Caco-2 (cell line): ENCODE data around the gene TNRC6B. TPM values are rescaled to one million over a fixed set of nuclear protein-coding genes. Genes with fewer than 3 reads are reported as not detected.

Experiments
- BruUV-seq: library from RNA; stranded (reverse); fragments of 400-500 nt; replicated peaks from 2 replicates; lab custom pipeline; 2021; lab: Mats Ljungman, UMichigan
- CTCF ChIA-PET: fragments of 300-600 bp; sonication (Branson Sonifier 250); formaldehyde crosslinking; loops from one replicate; lab custom pipeline; 2022; ENCODE audit warnings: antibody characterized with exemption; lab: Charles Lee
- POLR2A ChIA-PET: fragments of 300-600 bp; sonication (Branson Sonifier 250); formaldehyde crosslinking; loops from one replicate; lab custom pipeline; 2022; ENCODE audit warnings: antibody characterized with exemption; lab: Charles Lee
- DNase-seq, 2 experiments: peaks; one replicate each; pipeline versions ENCODE4 v3.0.0 to v3.0.0-alpha.2; 2020 to 2022
- H3K27me3 ChIP-seq: replicated peaks from 2 replicates; pipeline ENCODE4 v1.6.0; 2011; ENCODE audit warnings: low read length; ENCODE audit not compliant: control insufficient read depth, insufficient read depth
- H3K36me3 ChIP-seq: 2 replicates; pipeline ENCODE4 v1.5.1; 2011; ENCODE audit warnings: low read length; ENCODE audit not compliant: control insufficient read depth, insufficient read depth
- H3K4me1 ChIP-seq: fragments of 250-450 bp; sonication (Bioruptor Pico); 2 replicates; pipeline ENCODE4 v1.5.1; 2020; ENCODE audit warnings: mild to moderate bottlenecking
- H3K4me3 ChIP-seq: 2 replicates; pipeline ENCODE4 v1.5.1; 2011; ENCODE audit warnings: low read depth, mild to moderate bottlenecking, control low read depth, low read length
- H3K9me3 ChIP-seq: fragments of 250-450 bp; sonication (Bioruptor Pico); 2 replicates; pipeline ENCODE4 v1.5.1; 2020; ENCODE audit warnings: mild to moderate bottlenecking, moderate library complexity
- H3K27ac Mint-ChIP-seq: one replicate; pipeline ENCODE4 v1.8.0; 2022; ENCODE audit warnings: mixed read lengths; ENCODE audit not compliant: unreplicated experiment
- H3K27me3 Mint-ChIP-seq: one replicate; pipeline ENCODE4 v1.8.0; 2022; ENCODE audit warnings: mixed read lengths; ENCODE audit not compliant: insufficient read depth, unreplicated experiment
- H3K36me3 Mint-ChIP-seq: one replicate; pipeline ENCODE4 v1.8.0; 2022; ENCODE audit warnings: mild to moderate bottlenecking, mixed read lengths; ENCODE audit not compliant: insufficient read depth, unreplicated experiment
- H3K4me1 Mint-ChIP-seq: one replicate; pipeline ENCODE4 v1.8.0; 2022; ENCODE audit warnings: low read depth, mixed read lengths; ENCODE audit not compliant: unreplicated experiment
- H3K4me3 Mint-ChIP-seq: one replicate; pipeline ENCODE4 v1.8.0; 2022; ENCODE audit warnings: mild to moderate bottlenecking, moderate library complexity, mixed read lengths; ENCODE audit not compliant: unreplicated experiment
- H3K9me3 Mint-ChIP-seq: one replicate; pipeline ENCODE4 v1.8.0; 2022; ENCODE audit warnings: mixed read lengths; ENCODE audit not compliant: unreplicated experiment
- CTCF ChIP-seq, 2 experiments: fragments of 200-600 bp in 1 of 2; IDR thresholded peaks; 1 replicate in 1 of 2; 2 replicates in 1 of 2; pipeline versions ENCODE4 v1.5.1 to v1.8.0; 2011 to 2022; ENCODE audit warnings: antibody characterized with exemption in 1 of 2, control low read depth in 1 of 2, inconsistent platforms in 1 of 2, low read depth in 1 of 2, low read length in 1 of 2, mild to moderate bottlenecking in 1 of 2, moderate library complexity in 1 of 2; ENCODE audit not compliant: insufficient read depth in 1 of 2, severe bottlenecking in 1 of 2, unreplicated experiment in 1 of 2
- intact Hi-C: fragments of 100-400 bp; cut with micrococcal nuclease; formaldehyde crosslinking; loops from one replicate; pipeline ENCODE4 v1.10.0; 2022; ENCODE audit not compliant: unreplicated experiment
- total RNA-seq: library from RNA; stranded (reverse); gene quantifications from 2 replicates; pipeline ENCODE4 v1.2.3, GENCODE V29; 2022

The TNRC6B gene
- total RNA-seq, 1 experiment from 2014 or later: 23.5 TPM

GRCh38 chr22:40279017-40279416, 101.3 kb downstream of the TNRC6B start:
- no peak for DNase-seq
- no TSS peak for BruUV-seq
- Mint-ChIP-seq H3K9me3 (no peaks in the 10 kb centered on the region), H3K36me3 (no peaks in the 10 kb centered on the region), H3K27ac (no peak overlapping the region), H3K4me1 (no peaks in the 10 kb centered on the region), H3K27me3 (no peaks in the 10 kb centered on the region), H3K4me3 (no peak overlapping the region)
- Histone ChIP-seq H3K4me1 (no peaks in the 10 kb centered on the region), H3K9me3 (no peaks in the 10 kb centered on the region), H3K27me3 (no peaks in the 10 kb centered on the region), H3K4me3 (no peak overlapping the region), H3K36me3 (no peaks in the 10 kb centered on the region)
- no peak for TF ChIP-seq CTCF (IDR thresholded peaks at IDR 0.05; ENCODE audit: insufficient read depth in 1 of 2, low read depth in 1 of 2, low read length in 1 of 2, severe bottlenecking in 1 of 2, unreplicated experiment in 1 of 2)
- POLR2A ChIA-PET: interaction anchor here (0.7 kb wide), 1 partner anchor 744 kb away, joined by 3 read pairs; no protein-coding TSS in a partner anchor
- intact Hi-C loops: no loop called here
- CTCF ChIA-PET: no interaction called here

- Mint-ChIP-seq H3K36me3 (peaks cover 12% of the 10 kb centered on the region), H3K4me1 (no peaks in the 10 kb centered on the region), H3K27me3 (no peaks in the 10 kb centered on the region), H3K27ac (no peak overlapping the region), H3K9me3 (no peaks in the 10 kb centered on the region), H3K4me3 (no peak overlapping the region)
- H3K4me1 ChIP-seq: no peaks in the 10 kb centered on the region
- H3K27me3 ChIP-seq: no peaks in the 10 kb centered on the region
- no peaks in the 10 kb centered on the region for H3K9me3 ChIP-seq
- POLR2A ChIA-PET: no interaction called here
- intact Hi-C loops: no loop called here
- no TSS peak for BruUV-seq
- no peak for TF ChIP-seq CTCF (IDR thresholded peaks at IDR 0.05; ENCODE audit: insufficient read depth in 1 of 2, low read depth in 1 of 2, low read length in 1 of 2, severe bottlenecking in 1 of 2, unreplicated experiment in 1 of 2)
- no peak overlapping the region for H3K4me3 ChIP-seq
- DNase-seq: no peak
- H3K36me3 ChIP-seq: no peaks in the 10 kb centered on the region
- CTCF ChIA-PET: no interaction called here
These were observed 104.0 kb downstream of the TNRC6B start for GRCh38 chr22:40281717-40282116.

- H3K9me3 ChIP-seq: no peaks in the 10 kb centered on the region
- TF ChIP-seq CTCF (IDR thresholded peaks at IDR 0.05; ENCODE audit: insufficient read depth in 1 of 2, low read depth in 1 of 2, low read length in 1 of 2, severe bottlenecking in 1 of 2, unreplicated experiment in 1 of 2): no peak
- BruUV-seq: no TSS peak
- H3K36me3 ChIP-seq: peaks cover 1% of the 10 kb centered on the region; the same call in 1 of the 2 replicates
- no peak for DNase-seq
- no peaks in the 10 kb centered on the region for H3K27me3 ChIP-seq
- ChIA-PET POLR2A (no interaction called here), CTCF (interaction anchor here (0.6 kb wide), 1 partner anchor 1459 kb away, joined by 3 read pairs; no protein-coding TSS in a partner anchor)
- intact Hi-C loops: no loop called here
- no peaks in the 10 kb centered on the region for H3K4me1 ChIP-seq
- Mint-ChIP-seq H3K27me3 (no peaks in the 10 kb centered on the region), H3K27ac (no peak overlapping the region), H3K4me3 (no peak overlapping the region), H3K36me3 (peaks cover 21% of the 10 kb centered on the region), H3K9me3 (no peaks in the 10 kb centered on the region), H3K4me1 (no peaks in the 10 kb centered on the region)
- no peak overlapping the region for H3K4me3 ChIP-seq
These were observed 107.8 kb downstream of the TNRC6B start for GRCh38 chr22:40285513-40285912.
